ENCODE results near the gene WDHD1. TPM values are rescaled to one million over a fixed set of nuclear protein-coding genes. Genes with fewer than 3 reads are reported as not detected.

WDHD1 gene
- total RNA-seq, 2 experiments from 2014 or later, result 1.8 to 2.2 TPM

DNA sequence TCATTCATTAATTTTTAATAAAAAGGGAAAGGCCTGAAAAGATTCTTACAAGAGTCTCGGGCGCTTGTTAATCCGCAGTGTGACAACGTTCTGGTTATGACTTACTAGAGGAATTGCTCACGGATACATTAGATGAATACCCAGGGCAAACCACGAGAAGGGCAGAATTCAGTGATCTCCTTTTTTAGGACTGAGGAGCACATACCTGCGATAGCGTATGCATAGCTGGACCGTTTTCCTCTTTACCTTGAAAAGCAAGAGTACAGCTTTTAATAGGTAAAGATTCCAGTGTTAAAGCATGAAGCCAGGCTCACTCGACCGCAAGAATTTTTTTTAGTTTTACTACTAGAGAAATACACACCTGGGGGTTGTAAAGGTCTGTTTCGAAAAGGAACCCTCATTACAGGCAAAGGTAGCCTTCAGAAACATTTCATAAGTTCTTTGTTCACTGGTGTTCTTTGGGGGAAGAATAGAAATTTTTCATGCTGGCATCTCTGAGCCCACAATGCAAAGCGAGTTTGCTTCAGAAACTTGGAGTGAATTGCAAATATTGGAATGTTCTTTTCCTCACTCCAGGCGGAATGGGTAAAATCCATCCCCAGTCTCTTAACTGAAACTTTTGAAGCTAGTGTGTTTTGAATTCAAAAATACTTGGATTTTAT lies 25.5 kb upstream of the WDHD1 start:
- no peak for ATAC-seq (ENCODE audit: poor library complexity)

DNA sequence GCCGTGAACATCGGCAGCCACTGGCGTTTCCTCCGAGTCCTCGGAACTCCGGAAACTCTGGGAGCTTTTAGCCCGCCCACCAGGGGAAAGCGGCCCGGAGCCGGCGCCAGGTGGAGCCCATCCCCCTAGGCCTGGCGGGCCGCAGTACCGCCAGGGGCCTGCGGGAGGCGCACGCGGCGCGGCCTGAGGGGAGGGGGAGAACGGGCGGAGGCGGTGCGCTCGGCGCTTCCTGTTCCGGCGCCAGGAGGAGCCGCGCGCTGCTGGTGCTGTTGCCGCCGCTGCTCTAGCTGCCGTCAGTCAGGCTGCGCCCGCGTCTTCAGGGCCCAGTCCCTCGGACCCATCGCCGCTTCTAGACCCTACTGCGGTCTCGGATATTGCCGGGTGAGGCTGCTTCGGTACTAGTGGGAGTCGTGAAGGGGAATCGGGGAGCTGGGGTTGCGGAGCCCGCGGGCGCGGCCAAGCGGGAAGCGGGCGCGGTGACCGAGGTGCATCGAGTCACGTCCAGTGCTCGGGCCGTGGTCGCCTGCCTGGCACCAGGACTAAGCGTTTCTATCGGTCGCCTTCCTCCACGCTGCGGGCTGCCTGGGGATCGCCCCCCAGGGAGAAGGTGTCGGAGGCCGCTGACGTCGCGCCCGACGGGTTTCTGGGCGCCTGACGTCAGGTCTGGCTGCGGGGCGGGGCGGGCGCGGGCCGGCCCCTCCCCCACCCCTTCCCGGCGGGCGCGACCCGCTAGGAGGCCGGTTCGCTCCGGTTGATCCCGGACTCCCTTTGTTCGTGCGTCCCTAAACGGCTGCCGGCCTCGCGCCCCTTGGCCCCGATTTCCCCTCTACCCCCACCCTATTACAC lies 24.7 kb upstream of the WDHD1 start, which contains the start of gene MAPK1IP1L:
Gene MAPK1IP1L (plus strand): TSS at position 225 of the 846 bp plus-strand sequence. CDS start 10,037 bp downstream, outside the sequence.
- CTCF ChIA-PET, result interaction anchor here (0.5 to 3.3 kb wide), 40 partner anchors 8 to 617 kb away, joined by 3 to 55 read pairs (median 4); partner anchors contain the start of genes DLGAP5, GCH1, LGALS3 and SOCS4
- peak within 1 kb of the TSS; percentile 95 for H3K4me3 Mint-ChIP-seq
- peaks cover 49% of the 10 kb centered on the region for H3K4me1 Mint-ChIP-seq (ENCODE audit: low read depth)

More for the DNA sequence above, 25.5 kb upstream of the WDHD1 start:
- H3K4me1 Mint-ChIP-seq (ENCODE audit: low read depth), result peaks cover 52% of the 10 kb centered on the region
- H3K27me3 Mint-ChIP-seq, result no peaks in the 10 kb centered on the region
- H3K36me3 Mint-ChIP-seq (ENCODE audit: low read depth), result peaks cover 57% of the 10 kb centered on the region
- intact Hi-C loops (cut with DNase I, micrococcal nuclease), result loop anchor here in 1 of 2 experiments (2.0 to 10.0 kb wide), 6 partner anchors 148 to 655 kb away; partner anchors contain the start of genes ATG14, CDKN3 and GCH1
- Histone ChIP-seq H3K36me3 (ENCODE audit: insufficient read depth, low read length) (peaks cover 5% of the 10 kb centered on the region), H3K4me1 (ENCODE audit: insufficient read depth, low read length) (peaks cover 27% of the 10 kb centered on the region), H3K27ac (ENCODE audit: low read depth in 1 of 2, low read length in 2 of 2) (peak overlapping the region; percentile 98 to 99), H3K9me3 (ENCODE audit: control insufficient read depth in 1 of 2, insufficient read depth in 1 of 2, low read length in 2 of 2) (no peaks in the 10 kb centered on the region), H3K27me3 (ENCODE audit: control insufficient read depth in 1 of 2, insufficient read depth in 2 of 2, low read length in 2 of 2) (no peaks in the 10 kb centered on the region), H3K4me3 (ENCODE audit: low read length) (peak overlapping the region; percentile 91)
- peak overlapping the region; percentile 96 for H3K27ac Mint-ChIP-seq
- no peak for DNase-seq
- POLR2A ChIA-PET, result interaction anchor here (1.0 to 3.2 kb wide), 14 partner anchors 10 to 1096 kb away, joined by 3 to 58 read pairs (median 8); partner anchors contain the start of genes BMP4, FBXO34, GCH1 and SOCS4
- no peaks in the 10 kb centered on the region for H3K9me3 Mint-ChIP-seq
- CTCF ChIA-PET, result interaction anchor here (0.5 to 3.3 kb wide), 16 partner anchors 9 to 534 kb away, joined by 3 to 55 read pairs (median 5); partner anchors contain the start of genes LGALS3, SOCS4 and WDHD1
- peak overlapping the region; percentile 95 for H3K4me3 Mint-ChIP-seq
- TF ChIP-seq, protein P1, sequence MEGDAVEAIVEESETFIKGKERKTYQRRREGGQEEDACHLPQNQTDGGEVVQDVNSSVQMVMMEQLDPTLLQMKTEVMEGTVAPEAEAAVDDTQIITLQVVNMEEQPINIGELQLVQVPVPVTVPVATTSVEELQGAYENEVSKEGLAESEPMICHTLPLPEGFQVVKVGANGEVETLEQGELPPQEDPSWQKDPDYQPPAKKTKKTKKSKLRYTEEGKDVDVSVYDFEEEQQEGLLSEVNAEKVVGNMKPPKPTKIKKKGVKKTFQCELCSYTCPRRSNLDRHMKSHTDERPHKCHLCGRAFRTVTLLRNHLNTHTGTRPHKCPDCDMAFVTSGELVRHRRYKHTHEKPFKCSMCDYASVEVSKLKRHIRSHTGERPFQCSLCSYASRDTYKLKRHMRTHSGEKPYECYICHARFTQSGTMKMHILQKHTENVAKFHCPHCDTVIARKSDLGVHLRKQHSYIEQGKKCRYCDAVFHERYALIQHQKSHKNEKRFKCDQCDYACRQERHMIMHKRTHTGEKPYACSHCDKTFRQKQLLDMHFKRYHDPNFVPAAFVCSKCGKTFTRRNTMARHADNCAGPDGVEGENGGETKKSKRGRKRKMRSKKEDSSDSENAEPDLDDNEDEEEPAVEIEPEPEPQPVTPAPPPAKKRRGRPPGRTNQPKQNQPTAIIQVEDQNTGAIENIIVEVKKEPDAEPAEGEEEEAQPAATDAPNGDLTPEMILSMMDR (IDR thresholded peaks at IDR 0.05), result no peak

More for the DNA sequence above, 24.7 kb upstream of the WDHD1 start, which contains the start of gene MAPK1IP1L:
- H3K27me3 Mint-ChIP-seq, result no peaks in the 10 kb centered on the region
- TF ChIP-seq, protein P1 (IDR thresholded peaks at IDR 0.05), result peak; percentile 99
- H3K9me3 Mint-ChIP-seq, result no peaks in the 10 kb centered on the region
- intact Hi-C loops (cut with DNase I, micrococcal nuclease), result loop anchor here (1.0 to 10.0 kb wide), 10 partner anchors 24 to 654 kb away; partner anchors contain the start of genes SOCS4 (in 2 of the 2), WDHD1 (in 2 of the 2), ATG14 (in 1 of the 2) and CDKN3 (in 1 of the 2)
- Histone ChIP-seq H3K4me1 (ENCODE audit: insufficient read depth, low read length) (peaks cover 27% of the 10 kb centered on the region), H3K27me3 (ENCODE audit: control insufficient read depth in 1 of 2, insufficient read depth in 2 of 2, low read length in 2 of 2) (no peaks in the 10 kb centered on the region), H3K4me3 (ENCODE audit: low read length) (peak within 1 kb of the TSS; percentile 91), H3K9me3 (ENCODE audit: control insufficient read depth in 1 of 2, insufficient read depth in 1 of 2, low read length in 2 of 2) (no peaks in the 10 kb centered on the region), H3K36me3 (ENCODE audit: insufficient read depth, low read length) (peaks cover 5% of the 10 kb centered on the region), H3K27ac (ENCODE audit: low read depth in 1 of 2, low read length in 2 of 2) (peak within 1 kb of the TSS; percentile 98 to 99)
- H3K36me3 Mint-ChIP-seq (ENCODE audit: low read depth), result peaks cover 53% of the 10 kb centered on the region
- H3K27ac Mint-ChIP-seq, result peak within 1 kb of the TSS; percentile 96
- peak; percentile 88 for ATAC-seq (ENCODE audit: poor library complexity)
- POLR2A ChIA-PET, result interaction anchor here (0.5 to 3.2 kb wide), 29 partner anchors 9 to 1899 kb away, joined by 3 to 58 read pairs (median 3); partner anchors contain the start of genes BMP4, DLGAP5, FBXO34 and GCH1
- DNase-seq, result peak; percentile 83 to 95 (median 90)

Measured in CD4-positive, alpha-beta T cell (primary cell).